ENCODE measurements around the gene ZC4H2. TPM values are rescaled to one million over a fixed set of nuclear protein-coding genes. Genes with fewer than 3 reads are reported as not detected.

Gene ZC4H2
- total RNA-seq, 1 experiment from 2014 or later: 11.7 TPM

DNA sequence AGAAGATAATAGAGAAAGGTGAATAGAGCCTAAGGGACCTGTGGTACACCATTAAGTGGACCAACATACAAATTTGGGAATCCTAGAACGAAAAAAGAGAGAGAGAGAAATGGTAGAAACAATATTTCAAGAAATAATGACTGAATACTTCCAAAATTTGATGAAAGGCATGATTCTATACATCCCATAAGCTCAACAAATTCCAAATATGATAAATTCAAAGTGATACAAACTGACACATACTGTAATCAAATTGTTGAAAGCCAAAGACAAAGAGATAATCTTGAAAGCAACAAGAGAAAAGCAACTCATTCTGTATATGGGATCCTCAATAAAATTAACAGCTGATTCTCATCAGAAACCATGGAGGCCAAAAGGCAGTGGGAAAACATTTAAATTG lies 20.6 kb upstream of the ZC4H2 start:
- no TSS peak for BruUV-seq (replicated peaks)
- Histone ChIP-seq H3K27me3 (ENCODE audit: control insufficient read depth, insufficient read depth, low read length) (no peaks in the 10 kb centered on the region), H3K4me3 (ENCODE audit: low read depth in 2 of 2, low read length in 2 of 2) (no peak overlapping the region), H3K27ac (ENCODE audit: low read length) (no peak overlapping the region), H3K9me3 (ENCODE audit: control insufficient read depth, insufficient read depth, low read depth, low read length) (no peaks in the 10 kb centered on the region), H3K4me1 (ENCODE audit: control insufficient read depth, insufficient read depth, low read length) (no peaks in the 10 kb centered on the region), H3K36me3 (ENCODE audit: control insufficient read depth, insufficient read depth, low read length) (no peaks in the 10 kb centered on the region)
- ChIA-PET CTCF (no interaction called here), POLR2A (no interaction called here)
- ATAC-seq: no peak
- intact Hi-C loops (cut with micrococcal nuclease; ENCODE audit: unreplicated experiment) (no loop called here), in situ Hi-C loops (cut with HindIII; ENCODE audit: low pct_unique_long_range_greater_than_20kb, low sequenced_read_pairs) (no loop called here)
- TF ChIP-seq, protein P1, sequence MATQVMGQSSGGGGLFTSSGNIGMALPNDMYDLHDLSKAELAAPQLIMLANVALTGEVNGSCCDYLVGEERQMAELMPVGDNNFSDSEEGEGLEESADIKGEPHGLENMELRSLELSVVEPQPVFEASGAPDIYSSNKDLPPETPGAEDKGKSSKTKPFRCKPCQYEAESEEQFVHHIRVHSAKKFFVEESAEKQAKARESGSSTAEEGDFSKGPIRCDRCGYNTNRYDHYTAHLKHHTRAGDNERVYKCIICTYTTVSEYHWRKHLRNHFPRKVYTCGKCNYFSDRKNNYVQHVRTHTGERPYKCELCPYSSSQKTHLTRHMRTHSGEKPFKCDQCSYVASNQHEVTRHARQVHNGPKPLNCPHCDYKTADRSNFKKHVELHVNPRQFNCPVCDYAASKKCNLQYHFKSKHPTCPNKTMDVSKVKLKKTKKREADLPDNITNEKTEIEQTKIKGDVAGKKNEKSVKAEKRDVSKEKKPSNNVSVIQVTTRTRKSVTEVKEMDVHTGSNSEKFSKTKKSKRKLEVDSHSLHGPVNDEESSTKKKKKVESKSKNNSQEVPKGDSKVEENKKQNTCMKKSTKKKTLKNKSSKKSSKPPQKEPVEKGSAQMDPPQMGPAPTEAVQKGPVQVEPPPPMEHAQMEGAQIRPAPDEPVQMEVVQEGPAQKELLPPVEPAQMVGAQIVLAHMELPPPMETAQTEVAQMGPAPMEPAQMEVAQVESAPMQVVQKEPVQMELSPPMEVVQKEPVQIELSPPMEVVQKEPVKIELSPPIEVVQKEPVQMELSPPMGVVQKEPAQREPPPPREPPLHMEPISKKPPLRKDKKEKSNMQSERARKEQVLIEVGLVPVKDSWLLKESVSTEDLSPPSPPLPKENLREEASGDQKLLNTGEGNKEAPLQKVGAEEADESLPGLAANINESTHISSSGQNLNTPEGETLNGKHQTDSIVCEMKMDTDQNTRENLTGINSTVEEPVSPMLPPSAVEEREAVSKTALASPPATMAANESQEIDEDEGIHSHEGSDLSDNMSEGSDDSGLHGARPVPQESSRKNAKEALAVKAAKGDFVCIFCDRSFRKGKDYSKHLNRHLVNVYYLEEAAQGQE (IDR thresholded peaks at IDR 0.05; ENCODE audit: insufficient read depth in 1 of 2, low read depth in 2 of 2, low read length in 1 of 2): no peak
- TF ChIP-seq TCF7L2 (IDR thresholded peaks at IDR 0.05; ENCODE audit: low read depth, low read length) (no peak), SIN3A (IDR thresholded peaks at IDR 0.05; ENCODE audit: borderline replicate concordance, insufficient read depth, low read depth, low read length) (no peak), POLR2AphosphoS5 (IDR thresholded peaks at IDR 0.05; ENCODE audit: low read depth, low read length) (no peak)
- TF ChIP-seq, protein P2, sequence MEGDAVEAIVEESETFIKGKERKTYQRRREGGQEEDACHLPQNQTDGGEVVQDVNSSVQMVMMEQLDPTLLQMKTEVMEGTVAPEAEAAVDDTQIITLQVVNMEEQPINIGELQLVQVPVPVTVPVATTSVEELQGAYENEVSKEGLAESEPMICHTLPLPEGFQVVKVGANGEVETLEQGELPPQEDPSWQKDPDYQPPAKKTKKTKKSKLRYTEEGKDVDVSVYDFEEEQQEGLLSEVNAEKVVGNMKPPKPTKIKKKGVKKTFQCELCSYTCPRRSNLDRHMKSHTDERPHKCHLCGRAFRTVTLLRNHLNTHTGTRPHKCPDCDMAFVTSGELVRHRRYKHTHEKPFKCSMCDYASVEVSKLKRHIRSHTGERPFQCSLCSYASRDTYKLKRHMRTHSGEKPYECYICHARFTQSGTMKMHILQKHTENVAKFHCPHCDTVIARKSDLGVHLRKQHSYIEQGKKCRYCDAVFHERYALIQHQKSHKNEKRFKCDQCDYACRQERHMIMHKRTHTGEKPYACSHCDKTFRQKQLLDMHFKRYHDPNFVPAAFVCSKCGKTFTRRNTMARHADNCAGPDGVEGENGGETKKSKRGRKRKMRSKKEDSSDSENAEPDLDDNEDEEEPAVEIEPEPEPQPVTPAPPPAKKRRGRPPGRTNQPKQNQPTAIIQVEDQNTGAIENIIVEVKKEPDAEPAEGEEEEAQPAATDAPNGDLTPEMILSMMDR (IDR thresholded peaks at IDR 0.05): no peak
- no peak for DNase-seq (ENCODE audit: low read depth, low spot score)

DNA sequence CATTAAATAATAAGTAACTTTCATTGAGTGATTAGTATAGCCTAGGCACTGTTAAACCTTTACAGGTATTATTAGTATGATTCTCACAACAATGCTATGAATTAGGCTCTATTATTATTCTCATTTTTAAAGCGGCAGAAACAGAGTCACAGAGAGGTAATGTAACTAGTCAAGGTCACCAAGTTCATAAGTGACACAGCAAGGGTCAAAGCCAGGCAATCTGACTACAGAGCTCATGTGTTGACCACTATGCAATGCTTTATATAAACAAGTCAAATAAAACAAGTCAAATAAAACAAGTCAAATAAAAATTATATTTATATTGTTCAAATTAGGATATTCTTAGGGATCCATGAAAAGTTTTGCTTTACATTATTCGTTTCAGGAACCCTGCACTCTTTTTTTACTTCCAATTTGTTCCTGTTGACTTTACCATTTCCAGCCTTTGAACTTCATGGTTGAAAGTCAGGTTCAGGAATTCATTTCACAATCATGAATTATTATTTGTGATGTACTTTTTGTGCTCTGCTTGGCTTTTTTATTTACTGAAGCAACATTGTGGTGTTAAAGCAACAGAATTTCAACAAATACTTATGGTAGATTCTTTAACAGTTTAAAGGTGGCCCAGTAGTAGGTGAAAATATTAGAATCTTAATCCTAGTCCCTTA lies 18.0 kb upstream of the ZC4H2 start:
- no peak for DNase-seq (ENCODE audit: low read depth, low spot score)
- TF ChIP-seq, protein P1 (IDR thresholded peaks at IDR 0.05; ENCODE audit: insufficient read depth in 1 of 2, low read depth in 2 of 2, low read length in 1 of 2): no peak
- TF ChIP-seq, protein P2 (IDR thresholded peaks at IDR 0.05): no peak
- no peak for TF ChIP-seq POLR2AphosphoS5 (IDR thresholded peaks at IDR 0.05; ENCODE audit: low read depth, low read length)
- ChIA-PET POLR2A (no interaction called here), CTCF (no interaction called here)
- intact Hi-C loops (cut with micrococcal nuclease; ENCODE audit: unreplicated experiment): no loop called here
- Histone ChIP-seq H3K9me3 (ENCODE audit: control insufficient read depth, insufficient read depth, low read depth, low read length) (no peaks in the 10 kb centered on the region), H3K4me3 (ENCODE audit: low read depth in 2 of 2, low read length in 2 of 2) (no peak overlapping the region), H3K27ac (ENCODE audit: low read length) (no peak overlapping the region), H3K36me3 (ENCODE audit: control insufficient read depth, insufficient read depth, low read length) (no peaks in the 10 kb centered on the region), H3K27me3 (ENCODE audit: control insufficient read depth, insufficient read depth, low read length) (no peaks in the 10 kb centered on the region), H3K4me1 (ENCODE audit: control insufficient read depth, insufficient read depth, low read length) (no peaks in the 10 kb centered on the region)
- no peak for ATAC-seq
- no TSS peak for BruUV-seq (replicated peaks)
- in situ Hi-C loops (cut with HindIII; ENCODE audit: low pct_unique_long_range_greater_than_20kb, low sequenced_read_pairs): no loop called here

All from Panc1 (cell line).